ENCODE data around the gene PUSL1.

The PUSL1 gene

GRCh38 chr1:1354271-1355247 is 46.2 kb downstream of the PUSL1 start:
- Histone ChIP-seq H3F3A (ENCODE audit: control insufficient read depth, insufficient read depth) (no peaks in the 10 kb centered on the region; the same call in 1 of the 2 replicates), H3K4me1 (ENCODE audit: control insufficient read depth, low read length) (no peaks in the 10 kb centered on the region), H3K4me2 (ENCODE audit: low read length) (no peak overlapping the region), H3K79me2 (ENCODE audit: control insufficient read depth, low read length) (no peaks in the 10 kb centered on the region), H3K27ac (ENCODE audit: low read depth, low read length) (no peak overlapping the region), H3K36me3 (ENCODE audit: control insufficient read depth, low read length) (no peaks in the 10 kb centered on the region), H3K4me3 (ENCODE audit: low read length) (no peak overlapping the region), H4K20me1 (ENCODE audit: control insufficient read depth, insufficient read depth, low read depth, low read length) (no peaks in the 10 kb centered on the region), H3K9me2 (replicated peaks; ENCODE audit: control insufficient read depth, low read length) (no peaks in the 10 kb centered on the region), H3K27me3 (ENCODE audit: control insufficient read depth, low read length) (peaks cover 26% of the 10 kb centered on the region), H3K9me3 (ENCODE audit: control insufficient read depth, insufficient read depth, low read length) (no peaks in the 10 kb centered on the region)
- no peak for TF ChIP-seq EZH2phosphoT487 (IDR thresholded peaks at IDR 0.05; ENCODE audit: borderline replicate concordance, low read length)
- no peak for TF ChIP-seq CTCF (IDR thresholded peaks at IDR 0.05; ENCODE audit: low read depth, low read length, poor library complexity, severe bottlenecking)

- Histone ChIP-seq H3K9me3 (ENCODE audit: control insufficient read depth, insufficient read depth, low read length) (no peaks in the 10 kb centered on the region), H3K27ac (ENCODE audit: low read depth, low read length) (no peak overlapping the region), H3K4me3 (ENCODE audit: low read length) (no peak overlapping the region)
Measured at GRCh38 chr1:1355416-1355815, 47.0 kb downstream of the PUSL1 start.

GRCh38 chr1:1356166-1356795 is 47.9 kb downstream of the PUSL1 start:
- H3F3A ChIP-seq (ENCODE audit: control insufficient read depth, insufficient read depth) = no peaks in the 10 kb centered on the region; the same call in 1 of the 2 replicates
- no peaks in the 10 kb centered on the region for H3K9me3 ChIP-seq (ENCODE audit: control insufficient read depth, insufficient read depth, low read length)
- no peaks in the 10 kb centered on the region for H3K9me2 ChIP-seq (replicated peaks; ENCODE audit: control insufficient read depth, low read length)
- H3K79me2 ChIP-seq (ENCODE audit: control insufficient read depth, low read length) = no peaks in the 10 kb centered on the region
- H3K4me3 ChIP-seq (ENCODE audit: low read length) = no peak overlapping the region
- H3K4me1 ChIP-seq (ENCODE audit: control insufficient read depth, low read length) = no peaks in the 10 kb centered on the region
- no peak for TF ChIP-seq EZH2phosphoT487 (IDR thresholded peaks at IDR 0.05; ENCODE audit: borderline replicate concordance, low read length)
- no peak for TF ChIP-seq CTCF (IDR thresholded peaks at IDR 0.05; ENCODE audit: low read depth, low read length, poor library complexity, severe bottlenecking)
- no peaks in the 10 kb centered on the region for H4K20me1 ChIP-seq (ENCODE audit: control insufficient read depth, insufficient read depth, low read depth, low read length)
- H3K27ac ChIP-seq (ENCODE audit: low read depth, low read length) = no peak overlapping the region
- H3K4me2 ChIP-seq (ENCODE audit: low read length) = no peak overlapping the region
- no peaks in the 10 kb centered on the region for H3K36me3 ChIP-seq (ENCODE audit: control insufficient read depth, low read length)
- peaks cover 26% of the 10 kb centered on the region for H3K27me3 ChIP-seq (ENCODE audit: control insufficient read depth, low read length)

More at GRCh38 chr1:1355416-1355815, 47.0 kb downstream of the PUSL1 start:
- Histone ChIP-seq H3F3A (ENCODE audit: control insufficient read depth, insufficient read depth) (no peaks in the 10 kb centered on the region; the same call in 1 of the 2 replicates), H3K4me1 (ENCODE audit: control insufficient read depth, low read length) (no peaks in the 10 kb centered on the region), H3K4me2 (ENCODE audit: low read length) (no peak overlapping the region), H3K79me2 (ENCODE audit: control insufficient read depth, low read length) (no peaks in the 10 kb centered on the region), H3K27me3 (ENCODE audit: control insufficient read depth, low read length) (peaks cover 26% of the 10 kb centered on the region), H4K20me1 (ENCODE audit: control insufficient read depth, insufficient read depth, low read depth, low read length) (no peaks in the 10 kb centered on the region), H3K36me3 (ENCODE audit: control insufficient read depth, low read length) (no peaks in the 10 kb centered on the region), H3K9me2 (replicated peaks; ENCODE audit: control insufficient read depth, low read length) (no peaks in the 10 kb centered on the region)
- TF ChIP-seq EZH2phosphoT487 (IDR thresholded peaks at IDR 0.05; ENCODE audit: borderline replicate concordance, low read length) (no peak), CTCF (IDR thresholded peaks at IDR 0.05; ENCODE audit: low read depth, low read length, poor library complexity, severe bottlenecking) (no peak)

Measured in DOHH2 (cell line).